Mucosa of descending colon (tissue), 3 donors: ENCODE measurements around the gene SIGLEC1. TPM values are rescaled to one million over a fixed set of nuclear protein-coding genes. Genes with fewer than 3 reads are reported as not detected.

Experiments
- ATAC-seq: fragments of 200-7000 bp; cut with Tn5 transposase; one replicate; pipeline ENCODE4 v1.9.1; 2020; ENCODE audit warnings: mild to moderate bottlenecking, moderate library complexity
- DNase-seq, 3 donors: peaks; one replicate each; pipeline ENCODE4 v3.0.0-alpha.2; 2020
- H3K36me3 ChIP-seq: fragments of 200-600 bp; one replicate; pipeline ENCODE4 v1.8.0; 2021; ENCODE audit warnings: low read depth, mild to moderate bottlenecking
- H3K4me1 ChIP-seq: fragments of 200-600 bp; one replicate; pipeline ENCODE4 v1.8.0; 2021; ENCODE audit warnings: low read depth, mild to moderate bottlenecking
- H3K4me3 ChIP-seq: fragments of 200-600 bp; one replicate; pipeline ENCODE4 v1.8.0; 2021; ENCODE audit warnings: mild to moderate bottlenecking
- H3K9me3 ChIP-seq: fragments of 200-600 bp; one replicate; pipeline ENCODE4 v1.8.0; 2021; ENCODE audit warnings: mild to moderate bottlenecking
- intact Hi-C, 2 donors: fragments of 100-400 bp; cut with DNase I in 1 of 2; cut with micrococcal nuclease in 1 of 2; formaldehyde crosslinking; loops; one replicate each; pipeline versions ENCODE4 v1.11.0 to v1.11.1; 2022; cut with DNase I, micrococcal nuclease
- total RNA-seq, 3 donors: library from RNA; stranded (reverse); fragmentation: NEBNext Ultra II Directional in 2 of 3; extraction: Animal tissue kit (Norgen Biotek cat#: 25700) in 2 of 3; gene quantifications; one replicate each; pipeline versions ENCODE4 v1.2.1 to v1.2.4, GENCODE V29; 2021 to 2023
- TF ChIP-seq, protein P1 (sequence below): fragments of 200-600 bp; IDR thresholded peaks from one replicate; pipeline ENCODE4 v1.8.0; 2022; ENCODE audit warnings: antibody characterized with exemption, mild to moderate bottlenecking
- donor health status: DM: no; HTN: no; CAD: no; lungs with moderate emphysema.
- donor health status: DM: no; HTN: no; CAD: no.
- donor health status: DM: no; HTN: yes; CAD: no.

Gene SIGLEC1
- total RNA-seq, 3 donors from 2014 or later: 3.3 to 21.7 (median 12.2) TPM

DNA sequence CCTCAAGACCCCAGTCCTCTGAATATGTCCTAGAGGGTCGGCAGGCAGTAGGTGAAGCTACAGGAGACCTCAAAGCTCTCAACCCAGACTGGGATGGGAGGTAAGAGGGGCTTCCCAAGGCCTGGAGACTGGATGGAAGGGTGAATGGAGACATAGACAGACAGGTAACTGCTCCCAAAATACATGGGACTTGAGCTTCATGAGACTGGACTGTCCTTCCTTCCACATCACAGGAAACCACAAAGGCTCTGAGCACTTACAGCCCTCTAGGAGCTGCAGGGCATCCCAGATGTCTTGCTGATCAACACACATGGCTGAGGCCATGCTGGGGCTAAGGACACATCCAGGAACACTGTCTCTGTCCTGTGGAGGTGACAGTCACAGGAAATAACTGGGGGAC lies 31.6 kb upstream of the SIGLEC1 start:
- peak in 1 of 3 donors; percentile 2 for DNase-seq
- no peaks in the 10 kb centered on the region for H3K9me3 ChIP-seq
- ATAC-seq: no peak
- H3K4me1 ChIP-seq: no peaks in the 10 kb centered on the region
- H3K36me3 ChIP-seq: no peaks in the 10 kb centered on the region
- intact Hi-C loops: no loop called here
- TF ChIP-seq, protein P1, sequence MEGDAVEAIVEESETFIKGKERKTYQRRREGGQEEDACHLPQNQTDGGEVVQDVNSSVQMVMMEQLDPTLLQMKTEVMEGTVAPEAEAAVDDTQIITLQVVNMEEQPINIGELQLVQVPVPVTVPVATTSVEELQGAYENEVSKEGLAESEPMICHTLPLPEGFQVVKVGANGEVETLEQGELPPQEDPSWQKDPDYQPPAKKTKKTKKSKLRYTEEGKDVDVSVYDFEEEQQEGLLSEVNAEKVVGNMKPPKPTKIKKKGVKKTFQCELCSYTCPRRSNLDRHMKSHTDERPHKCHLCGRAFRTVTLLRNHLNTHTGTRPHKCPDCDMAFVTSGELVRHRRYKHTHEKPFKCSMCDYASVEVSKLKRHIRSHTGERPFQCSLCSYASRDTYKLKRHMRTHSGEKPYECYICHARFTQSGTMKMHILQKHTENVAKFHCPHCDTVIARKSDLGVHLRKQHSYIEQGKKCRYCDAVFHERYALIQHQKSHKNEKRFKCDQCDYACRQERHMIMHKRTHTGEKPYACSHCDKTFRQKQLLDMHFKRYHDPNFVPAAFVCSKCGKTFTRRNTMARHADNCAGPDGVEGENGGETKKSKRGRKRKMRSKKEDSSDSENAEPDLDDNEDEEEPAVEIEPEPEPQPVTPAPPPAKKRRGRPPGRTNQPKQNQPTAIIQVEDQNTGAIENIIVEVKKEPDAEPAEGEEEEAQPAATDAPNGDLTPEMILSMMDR: no peak
- H3K4me3 ChIP-seq: no peak overlapping the region

DNA sequence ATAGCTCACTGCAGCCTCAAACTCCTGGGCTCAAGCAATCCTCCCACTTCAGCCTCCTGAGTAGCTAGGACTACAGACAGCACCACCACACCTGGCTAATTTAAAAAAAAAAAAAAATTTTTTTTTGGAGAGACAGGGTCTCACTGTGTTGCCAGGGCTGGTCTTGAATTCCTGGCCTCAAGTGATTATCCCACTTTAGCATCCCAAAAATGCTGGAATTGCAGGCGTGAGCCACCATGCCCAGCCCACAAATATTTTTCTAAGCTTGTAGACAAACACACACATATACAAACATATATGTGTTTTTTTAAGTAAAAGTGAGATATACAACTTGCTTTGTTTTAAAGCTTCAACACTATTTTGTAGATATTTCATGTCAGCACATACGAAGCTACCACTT lies 30.9 kb upstream of the SIGLEC1 start:
- H3K9me3 ChIP-seq: no peaks in the 10 kb centered on the region
- DNase-seq (no peak), ATAC-seq (no peak)
- H3K4me1 ChIP-seq: no peaks in the 10 kb centered on the region
- H3K4me3 ChIP-seq: no peak overlapping the region
- H3K36me3 ChIP-seq: no peaks in the 10 kb centered on the region
- TF ChIP-seq, protein P1: no peak
- intact Hi-C loops: no loop called here

DNA sequence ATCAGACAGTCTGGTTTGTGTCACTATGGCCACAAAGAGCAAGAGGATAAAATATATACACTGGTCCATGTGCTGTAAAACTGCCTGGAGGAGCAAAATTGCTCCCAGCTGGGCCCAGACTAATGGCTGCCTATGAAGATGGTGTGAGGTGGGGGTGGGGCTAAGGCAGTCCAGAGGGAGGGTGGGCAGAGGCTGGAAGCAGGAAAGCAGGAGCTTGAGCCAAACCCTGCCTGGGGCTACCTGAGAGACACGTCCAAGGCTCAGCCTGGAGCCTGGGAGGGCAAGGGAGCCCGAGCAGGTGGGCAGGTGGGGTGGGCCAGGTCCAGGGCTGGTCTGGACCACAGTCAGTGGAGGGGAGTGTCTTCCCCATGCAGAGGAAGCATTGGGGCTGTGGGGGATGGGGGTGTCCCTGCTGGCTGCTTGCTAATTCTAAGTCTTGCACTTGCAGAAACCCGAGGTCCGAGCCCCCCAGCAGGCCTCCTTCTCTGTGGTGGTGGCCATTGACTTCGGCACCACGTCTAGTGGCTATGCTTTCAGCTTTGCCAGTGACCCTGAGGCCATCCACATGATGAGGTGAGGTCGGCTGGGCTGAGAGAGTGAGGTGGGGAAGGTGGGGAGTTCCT lies 29.5 kb upstream of the SIGLEC1 start:
- TF ChIP-seq, protein P1: no peak
- H3K4me1 ChIP-seq: no peaks in the 10 kb centered on the region
- H3K4me3 ChIP-seq: no peak overlapping the region
- intact Hi-C loops: no loop called here
- H3K36me3 ChIP-seq: no peaks in the 10 kb centered on the region
- H3K9me3 ChIP-seq: no peaks in the 10 kb centered on the region
- no peak for ATAC-seq
- peak in 1 of 3 donors; percentile 13 for DNase-seq

DNA sequence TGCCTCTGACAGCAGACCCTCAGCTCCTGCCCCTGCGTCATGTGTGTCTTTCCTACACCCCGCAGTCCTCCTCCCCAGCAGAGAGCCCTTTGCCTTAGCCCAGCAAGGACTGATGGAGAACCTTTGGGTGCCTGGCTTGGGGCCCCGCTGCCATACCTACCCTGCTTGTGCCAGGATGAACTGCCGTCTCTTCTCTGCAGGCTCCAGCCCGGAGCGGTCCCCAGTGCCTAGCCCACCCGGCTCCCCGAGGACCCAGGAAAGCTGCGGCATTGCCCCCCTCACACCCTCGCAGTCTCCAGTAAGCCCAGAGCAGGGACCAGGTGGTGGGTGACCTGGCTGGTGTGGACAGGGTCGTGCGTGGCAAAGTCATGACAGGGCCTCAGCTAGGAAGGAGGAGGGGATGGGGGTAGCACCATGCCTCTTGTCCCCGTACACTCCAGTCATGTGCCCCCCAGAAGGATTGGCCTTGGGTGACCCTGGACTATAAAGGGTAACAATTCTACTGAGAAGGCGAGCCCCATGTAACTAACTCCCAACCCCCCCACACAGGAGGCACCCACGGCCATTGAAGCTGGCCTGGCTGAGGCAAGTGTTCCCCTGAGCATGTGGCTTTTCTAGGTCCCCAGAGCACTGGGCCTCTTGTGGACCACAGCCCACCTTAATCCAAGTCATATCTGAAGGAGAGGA lies 28.4 kb upstream of the SIGLEC1 start:
- Histone ChIP-seq H3K4me1 (no peaks in the 10 kb centered on the region), H3K4me3 (no peak overlapping the region), H3K36me3 (no peaks in the 10 kb centered on the region), H3K9me3 (no peaks in the 10 kb centered on the region)
- ATAC-seq (no peak), DNase-seq (peak in 1 of 3 donors; percentile 17)
- TF ChIP-seq, protein P1: no peak
- intact Hi-C loops: no loop called here

DNA sequence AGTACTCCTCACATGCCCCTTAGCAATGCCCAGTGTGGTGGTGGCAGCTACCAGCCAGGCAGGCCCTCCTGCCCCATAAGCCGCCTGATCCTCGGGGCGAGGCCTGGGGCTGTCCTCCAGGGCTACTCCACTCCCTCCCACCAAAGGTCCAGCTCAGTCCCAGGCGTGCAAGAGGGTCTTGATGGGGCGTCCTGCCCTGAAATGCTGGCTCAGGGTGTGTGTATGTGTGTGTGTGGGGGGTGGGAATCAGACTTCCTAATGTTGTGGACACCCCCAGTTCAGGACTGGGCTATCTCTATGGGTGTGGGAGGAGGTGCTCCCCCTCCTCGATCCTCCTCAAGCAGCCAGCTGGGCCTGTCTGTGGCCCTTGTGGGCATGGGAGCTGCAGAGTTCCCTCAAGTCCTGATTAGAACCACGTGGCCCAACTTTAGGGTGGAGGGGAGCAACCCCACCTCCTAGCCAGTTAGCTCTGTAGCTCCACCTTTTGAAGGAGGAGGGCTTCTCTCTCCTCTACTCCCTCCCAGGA lies 27.6 kb upstream of the SIGLEC1 start:
- TF ChIP-seq, protein P1: no peak
- H3K4me1 ChIP-seq: no peaks in the 10 kb centered on the region
- H3K4me3 ChIP-seq: no peak overlapping the region
- peak in 1 of 3 donors; percentile 13 for DNase-seq
- intact Hi-C loops: no loop called here
- H3K9me3 ChIP-seq: no peaks in the 10 kb centered on the region
- no peak for ATAC-seq
- H3K36me3 ChIP-seq: no peaks in the 10 kb centered on the region
